Mammary epithelial cell (primary cell): ENCODE measurements around the gene ZNF611.

Source experiments
- EZH2 ChIP-seq: IDR thresholded peaks from 2 replicates; pipeline ENCODE4 v1.6.1; 2012; ENCODE audit warnings: low read length, inconsistent platforms, borderline replicate concordance
- TF ChIP-seq, protein P1 (sequence below), 2 donors: IDR thresholded peaks in 1 of 2; conservative IDR thresholded peaks in 1 of 2; 2 replicates each; pipeline ENCODE4 v1.5.1; 2011 to 2012; ENCODE audit warnings: inconsistent platforms in 2 of 2, low read length in 2 of 2, mild to moderate bottlenecking in 2 of 2, control low read depth in 1 of 2, low read depth in 1 of 2; ENCODE audit not compliant: insufficient read depth in 1 of 2; ENCODE audit errors: extremely low read depth in 1 of 2

DNA sequence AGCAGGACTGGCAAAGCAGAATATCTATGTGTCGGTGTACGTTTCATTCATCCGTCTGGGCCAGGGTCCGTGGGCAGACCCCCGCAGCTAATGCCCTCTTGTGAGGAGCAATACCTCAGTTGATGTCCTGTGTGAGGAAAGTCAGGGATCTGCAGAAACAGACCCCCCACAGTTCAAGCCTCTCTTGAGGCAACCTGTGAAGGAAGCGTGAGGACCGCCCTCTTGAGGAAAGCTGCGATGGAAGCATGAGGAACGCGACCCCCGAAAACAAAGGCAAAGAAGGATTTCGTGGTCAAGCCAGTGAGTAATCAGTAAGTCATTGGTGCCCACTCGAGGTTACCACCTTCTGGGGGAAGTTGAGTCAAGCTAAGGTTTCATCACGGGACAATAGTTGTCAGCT is 75.8 kb downstream of the ZNF611 start:
- TF ChIP-seq, protein P1, sequence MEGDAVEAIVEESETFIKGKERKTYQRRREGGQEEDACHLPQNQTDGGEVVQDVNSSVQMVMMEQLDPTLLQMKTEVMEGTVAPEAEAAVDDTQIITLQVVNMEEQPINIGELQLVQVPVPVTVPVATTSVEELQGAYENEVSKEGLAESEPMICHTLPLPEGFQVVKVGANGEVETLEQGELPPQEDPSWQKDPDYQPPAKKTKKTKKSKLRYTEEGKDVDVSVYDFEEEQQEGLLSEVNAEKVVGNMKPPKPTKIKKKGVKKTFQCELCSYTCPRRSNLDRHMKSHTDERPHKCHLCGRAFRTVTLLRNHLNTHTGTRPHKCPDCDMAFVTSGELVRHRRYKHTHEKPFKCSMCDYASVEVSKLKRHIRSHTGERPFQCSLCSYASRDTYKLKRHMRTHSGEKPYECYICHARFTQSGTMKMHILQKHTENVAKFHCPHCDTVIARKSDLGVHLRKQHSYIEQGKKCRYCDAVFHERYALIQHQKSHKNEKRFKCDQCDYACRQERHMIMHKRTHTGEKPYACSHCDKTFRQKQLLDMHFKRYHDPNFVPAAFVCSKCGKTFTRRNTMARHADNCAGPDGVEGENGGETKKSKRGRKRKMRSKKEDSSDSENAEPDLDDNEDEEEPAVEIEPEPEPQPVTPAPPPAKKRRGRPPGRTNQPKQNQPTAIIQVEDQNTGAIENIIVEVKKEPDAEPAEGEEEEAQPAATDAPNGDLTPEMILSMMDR (conservative IDR thresholded peaks at IDR 0.05 in 1 of 2, IDR thresholded peaks at IDR 0.05 in 1 of 2; ENCODE audit: extremely low read depth in 1 of 2, insufficient read depth in 1 of 2, low read depth in 1 of 2, low read length in 2 of 2), result no peak
- TF ChIP-seq EZH2, result no peak
